Esophagus muscularis mucosa (tissue), 4 donors: ENCODE data around the gene NUP210. TPM values are rescaled to one million over a fixed set of nuclear protein-coding genes. Genes with fewer than 3 reads are reported as not detected.

Experiments used
- DNase-seq: peaks from one replicate; pipeline ENCODE4 v3.0.0-alpha.2; 2017; ENCODE audit errors: extremely low spot score
- H3K27ac ChIP-seq, 4 donors: fragments of 200-600 bp; sonication (generic); replicated peaks in 1 of 4; 1 replicate in 3 of 4; 2 replicates in 1 of 4; pipeline ENCODE4 v1.5.1; 2016 to 2019; ENCODE audit warnings: mild to moderate bottlenecking in 1 of 4
- H3K27me3 ChIP-seq, 4 donors: fragments of 200-600 bp; sonication (generic); one replicate each; pipeline versions ENCODE4 v1.5.1 to v1.6.0; 2016 to 2019
- H3K36me3 ChIP-seq, 4 donors: fragments of 200-600 bp; sonication (generic); one replicate each; pipeline ENCODE4 v1.5.1; 2016 to 2019
- H3K4me1 ChIP-seq, 4 donors: fragments of 200-600 bp; sonication (generic); one replicate each; pipeline ENCODE4 v1.5.1; 2016 to 2019
- H3K4me3 ChIP-seq, 4 donors: fragments of 200-600 bp; sonication (generic); 1 replicate in 2 of 4; 2 replicates in 2 of 4; pipeline ENCODE4 v1.5.1; 2016 to 2019; ENCODE audit warnings: mild to moderate bottlenecking in 4 of 4, moderate library complexity in 1 of 4
- H3K9me3 ChIP-seq, 4 donors: fragments of 200-600 bp; sonication (generic); 1 replicate in 3 of 4; 2 replicates in 1 of 4; pipeline ENCODE4 v1.5.1; 2016 to 2019
- EP300 ChIP-seq: sonication (generic); formaldehyde crosslinking; IDR thresholded peaks from one replicate; pipeline ENCODE4 v1.6.1; 2017; ENCODE audit warnings: antibody characterized with exemption
- POLR2A ChIP-seq: fragments of 450-650 bp; IDR thresholded peaks from one replicate; pipeline ENCODE4 v1.6.1; 2017; ENCODE audit warnings: antibody characterized with exemption, moderate library complexity, mild to moderate bottlenecking, low read depth
- POLR2AphosphoS5 ChIP-seq, 2 donors: sonication (generic); formaldehyde crosslinking; IDR thresholded peaks; one replicate each; pipeline ENCODE4 v1.6.1; 2017; ENCODE audit warnings: antibody characterized with exemption in 2 of 2
- WGBS: methylation state at CpG from one replicate; pipeline ENCODE4 v1.1.5; 2018; 5-methylcytosine and 5-hydroxymethylcytosine counted together
- intact Hi-C: fragments of 100-400 bp; cut with DNase I; formaldehyde crosslinking; loops from one replicate; pipeline ENCODE4 v1.15.1; 2023
- total RNA-seq, 4 donors: library from RNA; depleted of rRNA; stranded (reverse); fragments of >200 nt; gene quantifications; one replicate each; pipeline versions ENCODE4 v1.1.0 to v1.2.1, GENCODE V29; 2016
- TF ChIP-seq, protein P1 (sequence below), 3 experiments: fragments of 200-600 bp in 2 of 3; fragments of 450-650 bp in 1 of 3; sonication (generic) in 2 of 3; IDR thresholded peaks; one replicate each; pipeline ENCODE4 v1.5.1; 2017 to 2019; ENCODE audit warnings: antibody characterized with exemption in 3 of 3, mild to moderate bottlenecking in 2 of 3, moderate library complexity in 1 of 3

NUP210 gene
- total RNA-seq, 4 donors from 2014 or later: 2.5 to 5.2 (median 4.2) TPM

DNA sequence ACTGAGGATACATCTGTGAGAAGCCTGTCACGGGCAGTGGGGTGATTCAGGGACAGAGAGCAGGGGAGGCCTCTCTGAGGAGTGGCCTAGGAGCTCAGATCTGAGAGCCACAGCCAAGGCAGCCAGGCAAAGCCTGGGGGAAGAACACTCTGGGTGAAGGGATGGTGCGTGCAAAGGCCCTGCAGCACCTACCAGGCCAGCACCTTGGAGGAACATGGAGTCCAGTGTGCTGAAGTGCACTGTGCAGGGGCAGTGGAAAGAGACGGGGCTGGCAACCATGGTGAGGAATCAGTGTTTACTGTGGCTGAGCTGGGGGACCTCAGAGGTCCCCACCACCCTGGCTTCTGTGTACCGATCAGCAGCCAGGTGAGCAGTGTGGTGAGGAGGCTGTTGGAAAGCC, 48.0 kb downstream of the NUP210 start:
- TF ChIP-seq, protein P1, sequence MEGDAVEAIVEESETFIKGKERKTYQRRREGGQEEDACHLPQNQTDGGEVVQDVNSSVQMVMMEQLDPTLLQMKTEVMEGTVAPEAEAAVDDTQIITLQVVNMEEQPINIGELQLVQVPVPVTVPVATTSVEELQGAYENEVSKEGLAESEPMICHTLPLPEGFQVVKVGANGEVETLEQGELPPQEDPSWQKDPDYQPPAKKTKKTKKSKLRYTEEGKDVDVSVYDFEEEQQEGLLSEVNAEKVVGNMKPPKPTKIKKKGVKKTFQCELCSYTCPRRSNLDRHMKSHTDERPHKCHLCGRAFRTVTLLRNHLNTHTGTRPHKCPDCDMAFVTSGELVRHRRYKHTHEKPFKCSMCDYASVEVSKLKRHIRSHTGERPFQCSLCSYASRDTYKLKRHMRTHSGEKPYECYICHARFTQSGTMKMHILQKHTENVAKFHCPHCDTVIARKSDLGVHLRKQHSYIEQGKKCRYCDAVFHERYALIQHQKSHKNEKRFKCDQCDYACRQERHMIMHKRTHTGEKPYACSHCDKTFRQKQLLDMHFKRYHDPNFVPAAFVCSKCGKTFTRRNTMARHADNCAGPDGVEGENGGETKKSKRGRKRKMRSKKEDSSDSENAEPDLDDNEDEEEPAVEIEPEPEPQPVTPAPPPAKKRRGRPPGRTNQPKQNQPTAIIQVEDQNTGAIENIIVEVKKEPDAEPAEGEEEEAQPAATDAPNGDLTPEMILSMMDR (IDR thresholded peaks at IDR 0.05): no peak
- no peak for TF ChIP-seq EP300
- no peak for TF ChIP-seq POLR2A
- no peak for TF ChIP-seq POLR2AphosphoS5 (IDR thresholded peaks at IDR 0.05)
- H3K27me3 ChIP-seq: no peaks in the 10 kb centered on the region
- H3K9me3 ChIP-seq: no peaks in the 10 kb centered on the region
- intact Hi-C loops: no loop called here
- no peak overlapping the region for H3K27ac ChIP-seq
- H3K4me3 ChIP-seq: no peak overlapping the region
- DNase-seq: no peak
- no peaks in the 10 kb centered on the region for H3K4me1 ChIP-seq
- WGBS: 94% methylated on average over 4 of the region's 4 CpGs
- H3K36me3 ChIP-seq: peaks cover 0 to 70% (median 20%) of the 10 kb centered on the region in 4 donors

- Histone ChIP-seq H3K27me3 (no peaks in the 10 kb centered on the region), H3K4me1 (no peaks in the 10 kb centered on the region), H3K27ac (no peak overlapping the region), H3K4me3 (no peak overlapping the region), H3K9me3 (no peaks in the 10 kb centered on the region), H3K36me3 (peaks cover 0 to 68% (median 20%) of the 10 kb centered on the region in 4 donors)
- DNase-seq: no peak
- 95% methylated on average over 11 of the region's 17 CpGs for WGBS
- TF ChIP-seq, protein P1 (IDR thresholded peaks at IDR 0.05): no peak
- no peak for TF ChIP-seq POLR2A
- no peak for TF ChIP-seq POLR2AphosphoS5 (IDR thresholded peaks at IDR 0.05)
- no peak for TF ChIP-seq EP300
- intact Hi-C loops: no loop called here
These were observed 48.7 kb downstream of the NUP210 start for GRCh38 chr3:13371100-13372075.

DNA sequence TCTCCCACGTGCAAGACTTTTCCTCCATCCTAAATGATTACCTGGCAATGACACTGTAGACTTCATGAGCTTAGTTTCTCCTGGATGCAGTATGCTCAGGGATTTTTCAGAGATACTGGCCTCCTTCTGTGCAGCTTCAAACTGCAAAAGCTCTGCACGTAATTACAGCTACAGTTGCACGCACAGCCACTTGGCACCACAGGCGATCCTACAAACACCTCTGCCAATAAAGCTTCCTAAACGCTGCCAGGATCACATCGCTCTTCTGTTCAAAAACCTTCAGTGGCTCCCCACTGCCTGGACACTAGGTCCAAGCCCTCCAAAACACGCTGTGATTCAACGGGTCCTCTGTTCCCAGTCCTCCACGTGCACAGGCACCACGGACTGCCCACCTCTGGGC, 49.5 kb downstream of the NUP210 start:
- intact Hi-C loops: no loop called here
- Histone ChIP-seq H3K27ac (no peak overlapping the region), H3K27me3 (no peaks in the 10 kb centered on the region), H3K4me1 (no peaks in the 10 kb centered on the region), H3K9me3 (no peaks in the 10 kb centered on the region), H3K36me3 (peaks cover 0 to 62% (median 22%) of the 10 kb centered on the region in 4 donors), H3K4me3 (no peak overlapping the region)
- TF ChIP-seq EP300 (no peak), POLR2A (no peak), POLR2AphosphoS5 (IDR thresholded peaks at IDR 0.05) (no peak)
- TF ChIP-seq, protein P1 (IDR thresholded peaks at IDR 0.05): no peak
- 84% methylated on average over 10 of the region's 10 CpGs for WGBS
- no peak for DNase-seq

GRCh38 chr3:13370055-13370454, 50.1 kb downstream of the NUP210 start:
- peaks cover 0 to 64% (median 23%) of the 10 kb centered on the region in 4 donors for H3K36me3 ChIP-seq
- DNase-seq: no peak
- intact Hi-C loops: no loop called here
- H3K27ac ChIP-seq: no peak overlapping the region
- no peak overlapping the region for H3K4me3 ChIP-seq
- WGBS: 59% methylated on average over 3 of the region's 3 CpGs
- no peaks in the 10 kb centered on the region for H3K4me1 ChIP-seq
- TF ChIP-seq POLR2A: no peak
- H3K27me3 ChIP-seq: no peaks in the 10 kb centered on the region
- H3K9me3 ChIP-seq: no peaks in the 10 kb centered on the region

- no peak overlapping the region for H3K4me3 ChIP-seq
- DNase-seq: no peak
- no peaks in the 10 kb centered on the region for H3K4me1 ChIP-seq
- WGBS: 97% methylated on average over 6 of the region's 6 CpGs
- no peaks in the 10 kb centered on the region for H3K27me3 ChIP-seq
- H3K9me3 ChIP-seq: no peaks in the 10 kb centered on the region
- intact Hi-C loops: no loop called here
- no peak for TF ChIP-seq EP300
- TF ChIP-seq, protein P1 (IDR thresholded peaks at IDR 0.05): no peak
- TF ChIP-seq POLR2AphosphoS5 (IDR thresholded peaks at IDR 0.05): no peak
- TF ChIP-seq POLR2A: no peak
- H3K27ac ChIP-seq: no peak overlapping the region
- peaks cover 0 to 65% (median 25%) of the 10 kb centered on the region in 4 donors for H3K36me3 ChIP-seq
These were observed 51.3 kb downstream of the NUP210 start for GRCh38 chr3:13368834-13369233.
